OCI-LY3 (cell line): ENCODE data around the gene COL4A2.

Experiments
- H2AFZ ChIP-seq: fragments of 200-600, 300-600 bp; shearing (Covaris generic); 2 replicates; pipeline ENCODE4 v1.6.0; 2014; ENCODE audit warnings: antibody characterized with exemption, low read depth, low read length
- H3K27ac ChIP-seq: fragments of 200-600, 300-600 bp; sonication (generic); 2 replicates; pipeline ENCODE4 v1.5.1; 2014; ENCODE audit warnings: mild to moderate bottlenecking, low read length, moderate library complexity, mixed read lengths
- H3K27me3 ChIP-seq: fragments of 200-600, 300-600 bp; sonication (generic); 2 replicates; pipeline ENCODE4 v1.6.1; 2014; ENCODE audit warnings: low read depth, low read length, mixed read lengths
- H3K36me3 ChIP-seq: fragments of 200-600, 300-600 bp; sonication (generic); replicated peaks from 2 replicates; pipeline ENCODE3; 2014; ENCODE audit warnings: low read depth, low read length, mixed read lengths
- H3K4me1 ChIP-seq: fragments of 300-600, 200-600 bp; sonication (generic); 2 replicates; pipeline ENCODE4 v1.6.1; 2014; ENCODE audit warnings: low read length, mixed read lengths
- H3K4me2 ChIP-seq: fragments of 200-600, 300-600 bp; sonication (generic); 2 replicates; pipeline ENCODE4 v1.6.1; 2014; ENCODE audit warnings: low read length, mixed read lengths
- H3K4me3 ChIP-seq: fragments of 300-600, 200-600 bp; sonication (generic); 2 replicates; pipeline ENCODE4 v1.5.1; 2014; ENCODE audit warnings: antibody characterized with exemption, mild to moderate bottlenecking, low read length, moderate library complexity
- H3K79me2 ChIP-seq: fragments of 300-600, 200-600 bp; shearing (Covaris generic); 2 replicates; pipeline ENCODE4 v1.6.1; 2014; ENCODE audit warnings: mild to moderate bottlenecking, low read length, mixed read lengths
- H3K9ac ChIP-seq: fragments of 300-600, 200-600 bp; shearing (Covaris generic); 2 replicates; pipeline ENCODE4 v1.6.0; 2014; ENCODE audit warnings: mild to moderate bottlenecking, low read length, moderate library complexity
- H3K9me3 ChIP-seq: fragments of 200-600, 300-600 bp; shearing (Covaris generic); 2 replicates; pipeline ENCODE4 v1.6.1; 2014; ENCODE audit warnings: low read length, mixed read lengths; ENCODE audit not compliant: insufficient read depth
- H4K20me1 ChIP-seq: fragments of 200-600, 300-600 bp; sonication (generic); 2 replicates; pipeline ENCODE4 v1.6.1; 2016; ENCODE audit warnings: low read length, mixed read lengths; ENCODE audit not compliant: insufficient read depth
- CTCF ChIP-seq: fragments of 200-600, 300-600 bp; sonication (generic); IDR thresholded peaks from 2 replicates; pipeline ENCODE4 v1.5.1; 2014; ENCODE audit warnings: antibody characterized with exemption, low read length, low read depth
- EZH2phosphoT487 ChIP-seq: fragments of 200-600 bp; shearing (Covaris generic); IDR thresholded peaks from 2 replicates; pipeline ENCODE4 v1.6.1; 2018; ENCODE audit warnings: antibody characterized with exemption, mixed run types, low read depth

Gene COL4A2

DNA sequence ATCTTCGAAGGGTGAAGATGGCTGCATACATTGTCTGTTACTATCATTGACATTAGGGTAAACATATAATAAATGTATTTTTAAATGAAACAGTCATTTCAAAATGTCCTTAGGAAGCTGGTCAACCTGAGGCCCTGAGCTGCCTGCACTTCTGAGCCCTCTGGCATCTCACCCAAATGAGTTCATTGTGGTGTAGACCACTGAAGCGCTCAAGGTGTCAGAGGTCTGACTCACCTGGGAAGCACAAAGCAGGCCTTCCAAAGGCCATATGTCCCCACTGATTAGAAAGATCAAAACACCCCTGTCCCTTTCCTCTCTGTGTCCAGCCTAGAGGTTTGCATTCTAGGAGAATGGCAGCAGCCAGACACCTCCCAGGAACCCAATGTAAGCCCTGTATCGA is 59.6 kb downstream of the COL4A2 start:
- Histone ChIP-seq H3K4me3 (no peak overlapping the region), H4K20me1 (no peaks in the 10 kb centered on the region), H3K9me3 (no peaks in the 10 kb centered on the region), H3K27ac (no peak overlapping the region), H3K9ac (no peak overlapping the region), H3K4me1 (peaks cover 7% of the 10 kb centered on the region; the same call in 1 of the 2 replicates), H3K4me2 (no peak overlapping the region), H3K27me3 (no peaks in the 10 kb centered on the region; the same call in 1 of the 2 replicates), H3K79me2 (no peaks in the 10 kb centered on the region), H2AFZ (no peak overlapping the region), H3K36me3 (no peaks in the 10 kb centered on the region)
- TF ChIP-seq EZH2phosphoT487 = no peak

DNA sequence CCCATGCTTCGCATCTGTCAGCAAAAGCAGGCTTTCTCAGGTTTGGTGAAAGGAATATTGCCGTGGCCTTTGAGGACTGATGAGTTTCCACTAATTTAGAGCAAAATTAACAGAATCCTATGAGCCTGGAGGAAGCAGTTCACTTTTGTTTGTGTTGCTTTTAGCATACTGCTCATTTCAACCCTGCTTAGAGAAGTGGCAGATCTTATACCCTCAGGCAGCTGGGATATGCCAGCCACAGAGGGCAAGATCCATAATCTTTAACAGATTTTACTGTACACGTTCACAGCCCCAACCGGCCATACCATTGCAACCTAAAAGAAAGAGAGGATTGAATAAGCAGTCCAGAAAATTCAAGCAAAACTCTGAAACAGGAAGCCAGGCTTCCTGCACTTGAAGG is 60.5 kb downstream of the COL4A2 start:
- H3K27ac ChIP-seq = no peak overlapping the region
- TF ChIP-seq CTCF (no peak), EZH2phosphoT487 (no peak)

GRCh38 chr13:110368408-110368807 is 61.3 kb downstream of the COL4A2 start:
- TF ChIP-seq CTCF (no peak), EZH2phosphoT487 (no peak)
- no peaks in the 10 kb centered on the region for H3K9me3 ChIP-seq
- H3K27ac ChIP-seq = no peak overlapping the region
- no peaks in the 10 kb centered on the region for H3K36me3 ChIP-seq
- H3K4me1 ChIP-seq = peaks cover 16% of the 10 kb centered on the region; the same call in 1 of the 2 replicates
- H3K9ac ChIP-seq = no peak overlapping the region
- no peaks in the 10 kb centered on the region for H4K20me1 ChIP-seq
- H3K27me3 ChIP-seq = peaks cover 10% of the 10 kb centered on the region
- no peak overlapping the region; the same call in 1 of the 2 replicates for H2AFZ ChIP-seq
- no peak overlapping the region for H3K4me3 ChIP-seq
- no peak overlapping the region for H3K4me2 ChIP-seq
- no peaks in the 10 kb centered on the region for H3K79me2 ChIP-seq

More for the DNA sequence above, 60.5 kb downstream of the COL4A2 start:
- Histone ChIP-seq H3K4me1 (peaks cover 15% of the 10 kb centered on the region; the same call in 1 of the 2 replicates), H3K79me2 (no peaks in the 10 kb centered on the region), H3K9me3 (no peaks in the 10 kb centered on the region), H3K4me2 (no peak overlapping the region), H3K9ac (no peak overlapping the region), H3K36me3 (no peaks in the 10 kb centered on the region), H2AFZ (peak overlapping the region; percentile 48; the same call in 1 of the 2 replicates), H4K20me1 (no peaks in the 10 kb centered on the region), H3K4me3 (no peak overlapping the region), H3K27me3 (peaks cover 3% of the 10 kb centered on the region)

DNA sequence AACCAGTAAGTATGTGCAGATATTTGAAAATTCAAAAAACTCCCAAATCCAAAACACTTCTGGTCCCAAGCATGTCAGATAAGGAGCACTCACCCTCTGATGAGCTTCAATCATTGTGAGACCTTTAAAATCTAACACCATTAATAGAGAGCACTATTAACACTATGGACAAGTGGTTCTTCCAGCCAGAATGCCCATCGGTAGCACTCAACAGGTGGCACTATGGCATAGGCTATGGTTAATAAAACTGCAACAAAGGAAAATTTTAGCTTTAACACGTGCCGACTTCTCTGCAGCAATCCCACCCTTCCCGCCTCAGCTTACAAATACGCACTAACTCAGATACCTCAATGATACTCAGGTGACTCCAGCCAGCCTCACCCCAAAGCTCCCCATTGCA is 62.3 kb downstream of the COL4A2 start:
- Histone ChIP-seq H3K79me2 (no peaks in the 10 kb centered on the region), H4K20me1 (no peaks in the 10 kb centered on the region), H3K9ac (no peak overlapping the region), H3K36me3 (no peaks in the 10 kb centered on the region), H3K4me2 (no peak overlapping the region), H3K27me3 (peaks cover 20% of the 10 kb centered on the region), H3K27ac (no peak overlapping the region), H2AFZ (no peak overlapping the region), H3K4me3 (no peak overlapping the region), H3K9me3 (no peaks in the 10 kb centered on the region), H3K4me1 (peaks cover 16% of the 10 kb centered on the region; the same call in 1 of the 2 replicates)
- no peak for TF ChIP-seq CTCF
- TF ChIP-seq EZH2phosphoT487 = no peak
